HG02623 (cell line): ENCODE measurements around the gene LONP1.
"Not testable (repeated sequence)": the region's sequence is repeated elsewhere in the genome, so short reads cannot be mapped to it uniquely, and the experiment has no call there.

Experiments used
- ATAC-seq: cut with Tn5 transposase; IDR thresholded peaks from one replicate; pipeline ENCODE4 v1.9.1; 2021; ENCODE audit warnings: moderate library complexity; ENCODE audit not compliant: unreplicated experiment

Gene LONP1

DNA sequence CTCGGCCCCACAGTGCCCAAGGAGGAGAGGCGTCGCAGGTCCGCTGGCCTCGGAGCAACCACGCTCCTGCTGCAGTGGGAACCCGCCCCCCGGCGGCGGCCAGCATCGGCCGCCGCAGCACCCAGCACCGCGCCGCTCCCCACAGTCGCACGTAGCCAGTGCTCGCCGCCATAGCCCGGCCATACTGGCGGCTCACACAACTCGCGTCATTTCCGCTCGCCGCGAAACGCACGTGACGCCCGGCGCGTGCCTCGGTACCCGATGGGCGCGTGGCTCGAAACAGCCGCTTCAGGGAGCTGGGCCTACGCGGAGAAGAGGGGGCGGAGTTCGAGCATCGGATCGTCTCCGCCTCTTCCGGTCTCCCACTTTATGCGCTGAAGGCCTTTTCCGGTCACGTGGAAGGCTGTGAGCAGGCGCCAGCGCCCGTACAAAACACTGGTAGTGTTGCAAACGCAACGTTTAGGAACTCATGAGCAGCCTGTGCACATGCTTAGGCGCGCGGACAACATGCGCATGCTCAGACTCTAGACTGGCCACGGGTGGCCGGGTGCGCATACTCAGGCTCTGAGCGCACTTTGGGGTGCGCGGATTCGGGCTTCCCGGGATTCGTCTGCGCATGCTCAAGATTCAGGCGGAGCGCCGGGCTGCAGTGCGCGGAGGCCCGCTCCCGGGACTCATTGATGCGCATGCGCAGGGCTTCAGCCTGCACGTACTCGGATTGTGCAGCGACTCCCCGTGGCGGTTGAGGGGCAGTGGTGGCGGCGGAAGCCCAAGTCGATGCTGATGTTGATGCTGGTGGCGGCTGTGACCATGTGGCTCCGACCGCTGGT, at the start of gene LONP1, which contains the start of gene CATSPERD:
LONP1 (minus strand) TSS at position 186 of the 830 bp plus-strand sequence; CDS start at position 172, 14 bp downstream.
CATSPERD (plus strand) TSS at position 677 of the 830 bp plus-strand sequence; CDS start at position 778, 101 bp downstream.
- ATAC-seq = peak; percentile 78

- no peak for ATAC-seq
Observed at GRCh38 chr19:5767949-5768348, 48.0 kb upstream of the LONP1 start.

GRCh38 chr19:5765220-5765619, 45.3 kb upstream of the LONP1 start:
- ATAC-seq = no peak

DNA sequence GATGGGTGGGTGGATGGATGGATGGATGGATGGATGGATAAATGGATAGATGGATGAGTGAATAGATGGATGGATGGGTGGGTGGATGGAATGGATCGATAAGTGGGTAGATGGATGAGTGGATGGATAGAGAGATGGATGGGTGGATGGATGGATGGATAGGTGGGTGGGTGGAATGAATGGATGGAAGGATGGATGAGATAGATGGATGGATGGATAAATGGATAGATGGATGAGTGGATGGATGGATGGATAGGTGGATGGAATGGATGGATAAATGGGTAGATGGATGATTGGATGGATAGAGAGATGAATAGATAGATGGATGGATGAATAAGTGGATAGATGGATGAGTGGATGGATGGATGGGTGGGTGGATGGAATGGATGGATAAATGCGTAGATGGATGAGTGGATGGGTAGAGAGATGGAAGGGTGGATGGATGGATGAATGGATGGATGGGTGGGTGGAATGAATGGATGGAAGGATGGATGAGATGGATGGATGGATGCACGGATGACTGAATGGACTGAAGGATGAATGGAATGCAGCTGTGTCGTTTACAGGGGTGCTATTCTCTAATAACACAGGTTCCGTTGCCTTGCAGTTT, 42.8 kb upstream of the LONP1 start:
- ATAC-seq = no peak

DNA sequence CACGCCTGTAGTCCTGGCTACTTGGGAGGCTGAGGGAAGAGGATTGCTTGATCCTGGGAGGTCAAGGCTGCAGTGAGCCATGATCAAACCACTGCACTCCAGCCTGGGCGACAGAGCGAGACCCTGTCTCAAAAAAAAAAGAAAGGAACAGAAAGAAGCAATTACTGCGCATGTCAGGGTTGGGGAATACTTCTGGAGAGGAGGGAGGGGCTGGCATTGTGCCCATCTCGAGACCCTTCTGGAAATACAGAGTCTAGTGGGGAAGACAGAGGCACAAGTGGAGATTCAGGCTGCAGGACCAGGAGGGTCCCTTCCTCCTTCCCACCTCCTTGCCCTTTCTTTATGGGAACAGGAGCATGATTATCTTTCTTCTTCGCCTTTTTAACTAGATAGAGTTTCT, 33.8 kb upstream of the LONP1 start:
- no peak for ATAC-seq

DNA sequence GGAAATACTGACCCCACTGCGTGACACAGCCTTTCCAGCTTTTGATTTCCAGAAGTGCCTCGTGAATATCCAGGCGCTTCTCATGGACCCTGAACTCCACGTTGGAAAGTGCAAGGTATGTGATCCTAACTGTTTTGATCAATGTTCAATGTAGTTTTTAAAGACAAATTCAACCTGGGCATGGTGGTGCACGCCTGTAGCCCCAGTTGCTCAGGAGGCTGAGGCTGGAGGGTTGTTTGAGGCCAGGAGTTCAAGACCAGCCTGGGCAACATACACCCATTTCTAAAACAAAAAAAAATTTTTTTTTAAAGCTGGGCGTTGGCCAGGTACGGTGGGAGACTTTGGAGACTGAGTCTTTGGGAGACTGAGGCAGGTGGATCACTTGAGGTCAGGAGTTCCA, 31.8 kb upstream of the LONP1 start:
- ATAC-seq = no peak

DNA sequence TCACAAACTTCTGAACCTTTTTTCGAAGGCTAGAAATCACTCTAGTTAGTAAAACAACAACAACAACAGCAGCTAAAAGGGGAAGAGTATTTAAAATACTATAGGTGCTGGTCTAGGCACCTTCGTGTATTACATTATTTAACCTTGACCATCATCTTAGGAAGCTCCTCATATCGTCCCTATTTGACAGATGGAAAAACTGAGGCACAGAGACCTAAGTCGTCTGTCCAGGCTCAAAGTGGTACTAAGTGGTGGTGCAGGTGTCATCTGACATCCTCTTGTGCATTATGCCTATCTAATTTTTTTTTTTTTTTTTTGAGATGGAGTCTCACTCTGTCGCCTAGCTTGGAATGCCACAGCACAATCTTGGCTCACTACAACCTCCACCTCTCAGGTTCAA, 29.6 kb upstream of the LONP1 start:
- ATAC-seq = no peak

DNA sequence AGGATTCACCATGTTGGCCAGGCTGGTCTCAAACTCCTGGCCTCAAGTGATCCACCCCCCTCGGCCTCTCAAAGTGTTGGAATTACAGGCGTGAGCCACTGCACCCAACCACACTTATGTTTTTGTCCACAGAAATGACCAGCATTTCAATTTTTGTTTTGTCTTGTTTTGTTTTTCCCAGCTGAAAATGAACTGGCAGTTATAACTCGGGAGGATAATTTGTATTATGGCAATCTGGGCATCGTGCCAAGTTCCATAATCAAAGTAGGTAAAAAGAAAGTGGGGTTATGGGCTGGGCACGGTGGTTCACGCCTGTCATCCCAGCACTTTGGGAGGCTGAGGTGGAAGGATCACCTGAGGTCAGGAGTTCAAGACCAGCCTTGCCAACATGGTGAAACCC, 29.0 kb upstream of the LONP1 start:
- not testable (repeated sequence) for ATAC-seq

DNA sequence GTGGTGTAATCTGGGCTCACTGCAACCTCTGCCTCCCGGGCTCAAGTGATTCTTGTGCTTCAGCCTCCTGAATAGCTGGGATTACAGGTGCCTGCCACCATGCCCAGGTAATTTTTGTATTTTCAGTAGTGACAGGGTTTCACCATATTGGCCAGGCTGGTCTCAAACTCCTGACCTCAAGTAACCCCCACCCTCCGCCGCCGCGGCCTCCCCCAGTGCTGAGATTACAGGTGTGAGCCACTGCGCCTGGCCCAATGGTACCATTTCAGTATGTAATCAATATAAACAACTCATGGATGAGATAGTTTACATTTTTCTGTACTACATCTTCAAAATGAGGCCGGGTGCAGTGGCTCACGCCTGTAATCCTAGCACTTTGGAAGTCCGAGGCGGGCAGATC, 25.1 kb upstream of the LONP1 start:
- ATAC-seq = not testable (repeated sequence)

DNA sequence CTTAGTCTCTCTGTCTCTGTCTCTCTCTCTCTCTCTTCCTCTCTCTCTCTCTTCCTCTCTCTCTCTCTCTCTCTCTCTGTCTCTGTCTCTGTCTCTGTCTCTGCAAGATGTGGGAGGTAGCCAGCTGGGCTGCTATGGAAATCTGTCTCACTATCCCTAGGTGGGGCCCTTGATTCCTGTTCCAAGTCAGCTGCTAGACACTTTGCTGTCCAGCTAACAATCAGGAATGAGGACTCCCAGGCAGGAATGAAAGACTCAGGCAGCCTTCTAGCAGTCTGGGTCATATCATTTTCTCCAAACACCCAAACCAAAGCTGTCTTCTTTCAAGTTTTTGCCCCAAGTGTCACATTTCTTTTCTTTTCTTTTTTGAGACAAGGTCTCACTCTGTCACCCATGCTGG, 23.7 kb upstream of the LONP1 start:
- no peak for ATAC-seq

DNA sequence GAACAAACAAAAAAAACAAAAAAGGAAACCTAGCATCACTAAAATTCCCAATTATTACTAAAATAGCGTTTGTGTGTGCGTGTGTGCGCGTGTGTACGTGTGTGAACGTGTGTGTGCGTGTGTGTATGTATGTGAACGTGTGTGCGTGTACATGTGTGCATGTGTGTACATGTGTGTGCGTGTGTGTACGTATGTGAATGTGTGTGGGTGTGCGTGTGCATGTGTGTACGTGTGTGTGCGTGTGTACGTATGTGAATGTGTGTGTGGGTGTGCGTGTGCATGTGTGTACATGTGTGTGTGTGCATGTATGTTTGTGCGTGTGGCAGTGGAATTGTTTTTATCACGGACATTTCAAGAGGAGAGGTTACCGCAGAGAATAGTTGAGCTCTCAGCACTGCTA, 22.1 kb upstream of the LONP1 start:
- ATAC-seq = no peak

GRCh38 chr19:5738423-5738822, 18.5 kb upstream of the LONP1 start:
- ATAC-seq = no peak

GRCh38 chr19:5733172-5733571, 13.2 kb upstream of the LONP1 start:
- ATAC-seq = not testable (repeated sequence)

DNA sequence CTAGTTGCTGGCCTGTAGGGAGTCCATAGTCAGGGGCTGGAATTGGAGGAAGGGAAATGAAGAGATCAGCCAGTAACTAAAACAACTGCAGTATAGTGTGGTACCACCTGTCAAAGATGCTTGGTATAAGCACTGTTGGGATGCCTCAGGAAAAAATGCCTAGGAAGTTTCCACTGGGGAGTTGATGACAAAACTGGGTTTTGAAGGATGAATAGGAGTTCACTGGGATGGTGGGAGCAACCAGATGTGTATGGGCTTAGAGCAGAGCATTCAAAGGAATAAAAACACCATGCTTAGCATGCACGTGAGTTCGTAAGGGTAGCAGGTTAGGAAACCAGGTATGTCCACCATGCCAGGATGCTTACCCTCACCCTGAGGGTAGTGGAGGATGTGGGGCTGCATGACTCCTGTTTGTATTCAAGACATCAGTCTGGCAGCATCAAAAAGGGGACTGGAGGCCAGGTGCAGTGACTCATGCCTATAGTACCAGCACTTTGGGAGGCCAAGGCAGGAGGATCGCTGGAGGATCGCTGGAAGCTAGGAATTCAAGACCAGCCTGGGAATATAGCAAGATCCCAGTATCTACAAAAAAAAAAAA, 7.6 kb upstream of the LONP1 start:
- no peak for ATAC-seq

- ATAC-seq = no peak
Observed at GRCh38 chr19:5719274-5719960, 529 bp downstream of the LONP1 start.

DNA sequence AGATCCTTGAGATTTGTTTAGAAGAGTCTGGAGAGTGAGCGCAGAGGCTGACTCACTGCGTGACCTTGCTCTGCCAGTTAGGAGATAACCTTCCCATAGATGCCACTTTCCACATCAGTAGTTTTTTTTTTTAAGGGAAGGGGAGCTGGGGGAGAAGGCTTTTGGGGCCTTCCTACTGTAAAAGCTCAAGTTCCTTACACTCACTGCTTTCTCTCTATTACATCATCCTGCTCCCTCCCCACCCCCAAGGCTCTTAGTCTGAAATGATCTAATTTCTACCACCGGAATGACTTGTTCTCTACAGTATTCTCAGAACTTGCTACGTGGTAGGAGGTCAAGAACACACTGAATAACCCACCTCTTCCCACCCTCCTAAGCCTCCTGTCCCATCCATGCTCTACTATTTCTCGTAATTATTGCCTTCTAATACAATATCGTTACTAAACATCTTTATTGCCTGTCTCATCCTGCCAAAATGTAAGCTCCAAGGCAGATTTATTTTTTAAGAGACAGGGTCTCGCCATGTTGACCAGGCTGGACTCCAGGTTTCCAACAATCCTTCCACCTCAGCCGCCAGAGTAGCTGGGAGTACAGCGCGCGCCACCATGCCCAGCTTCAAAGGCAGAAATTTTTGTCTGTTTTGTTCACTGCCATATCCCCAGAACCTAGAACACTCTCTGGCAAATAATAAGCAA, 1.2 kb downstream of the LONP1 start:
- ATAC-seq = no peak

DNA sequence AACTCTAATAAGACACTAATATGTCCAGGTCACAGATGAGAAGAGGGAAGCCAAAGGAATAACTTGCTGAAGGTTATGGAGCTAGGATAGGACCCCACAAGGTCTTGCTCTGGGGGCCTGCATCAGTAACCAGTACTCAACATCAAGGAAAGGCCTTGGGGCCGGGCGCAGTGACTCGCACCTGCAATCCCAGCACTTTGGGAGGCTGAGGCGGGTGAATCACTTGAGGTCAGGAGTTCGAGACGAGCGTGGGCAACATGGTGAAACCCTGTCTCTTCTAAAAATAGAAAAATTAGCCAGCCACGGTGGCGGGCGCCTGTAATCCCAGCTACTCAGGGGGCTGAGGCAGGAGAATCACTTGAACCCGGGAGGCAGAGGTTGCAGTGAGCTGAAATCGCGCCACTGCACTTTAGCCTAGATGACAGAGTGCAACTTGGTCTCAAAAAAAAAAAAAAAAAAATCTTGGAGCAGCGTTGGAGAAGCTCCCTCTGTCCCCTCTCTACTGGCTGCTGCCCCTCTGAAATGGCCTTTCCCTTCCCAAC, 1.8 kb downstream of the LONP1 start:
- no peak for ATAC-seq

DNA sequence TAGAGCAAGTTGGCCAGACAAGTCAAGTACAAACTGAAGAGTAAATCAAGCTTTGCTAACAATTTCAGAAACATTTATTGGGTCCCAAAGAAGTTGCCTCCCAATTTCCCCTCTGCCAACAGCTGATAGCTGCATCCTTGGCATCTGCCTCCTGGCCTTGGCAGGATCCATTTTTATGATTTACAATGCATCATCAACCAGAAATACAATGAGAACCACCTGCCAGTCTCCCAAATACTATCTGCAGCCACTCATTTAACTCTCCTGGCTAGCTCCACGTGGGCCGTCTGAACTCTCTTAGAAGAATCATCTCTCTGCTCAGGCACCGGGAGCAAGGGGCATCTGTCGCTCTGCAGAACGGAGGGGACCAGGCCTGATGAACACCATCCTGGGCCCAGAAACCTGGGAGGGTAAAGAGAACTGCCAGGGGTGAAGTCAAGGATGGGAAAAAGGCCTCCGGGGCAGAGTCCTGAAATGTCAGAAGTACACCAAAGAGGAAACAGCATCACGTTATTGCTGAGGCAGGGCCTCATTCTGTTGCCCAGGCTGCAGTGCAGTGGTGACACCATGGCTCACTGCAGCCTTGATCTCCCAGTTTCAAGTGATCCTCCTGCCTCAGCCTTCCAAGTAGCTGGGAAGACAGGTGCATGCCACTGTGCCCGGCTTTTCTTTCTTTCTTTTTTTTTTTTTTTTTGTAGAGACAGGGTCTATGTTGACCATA, 2.6 kb downstream of the LONP1 start:
- no peak for ATAC-seq

DNA sequence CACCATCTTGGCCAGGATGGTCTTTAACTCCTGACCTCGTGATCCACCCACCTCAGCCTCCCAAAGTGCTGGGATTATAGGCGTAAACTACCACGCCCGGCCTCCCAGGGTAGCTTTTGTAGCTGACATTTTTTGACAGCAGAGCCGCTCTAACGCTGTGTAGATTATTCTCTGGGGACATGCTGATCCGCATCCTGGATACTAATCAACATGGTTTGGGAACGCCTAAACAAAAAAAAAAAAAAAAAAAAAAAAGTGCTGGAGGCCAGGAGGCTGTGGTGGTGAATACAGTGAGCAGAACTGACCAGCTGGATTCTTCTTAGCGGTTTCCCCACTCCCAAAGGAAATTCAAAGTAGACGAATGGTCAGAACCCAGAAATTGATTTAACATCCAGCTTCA, 5.1 kb downstream of the LONP1 start:
- no peak for ATAC-seq

DNA sequence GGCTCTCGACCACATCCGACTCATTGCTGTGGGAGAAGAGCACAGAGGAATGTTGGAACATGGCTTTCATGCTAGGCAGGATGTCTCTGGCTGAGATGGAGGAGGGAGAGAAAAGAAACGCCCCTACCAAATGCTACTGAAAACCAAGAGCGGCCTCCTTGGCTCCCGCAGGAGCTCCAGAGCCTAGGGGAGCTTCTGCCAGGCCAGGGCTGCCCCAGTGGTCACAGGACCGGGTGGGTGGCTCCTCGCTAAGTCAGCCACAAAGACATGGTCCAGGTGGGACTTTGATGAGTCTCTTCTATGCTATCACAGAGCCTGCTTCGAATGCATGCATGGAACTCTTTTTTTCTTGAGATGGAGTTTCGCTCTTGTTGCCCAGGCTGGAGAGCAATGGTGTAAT, 6.7 kb downstream of the LONP1 start:
- no peak for ATAC-seq
